NCI-H226 (cell line): ENCODE data around the gene ZCCHC24.
A peak's percentile ranks its signal among the peaks of the same experiment; 100 is the strongest.

Source experiments
- DNase-seq: peaks from one replicate; pipeline ENCODE4 v3.0.0-alpha.2; 2015

Gene ZCCHC24

GRCh38 chr10:79380946-79381721 lies 64.3 kb downstream of the ZCCHC24 start:
- no peak for DNase-seq

GRCh38 chr10:79380125-79380945 lies 65.1 kb downstream of the ZCCHC24 start:
- no peak for DNase-seq

DNA sequence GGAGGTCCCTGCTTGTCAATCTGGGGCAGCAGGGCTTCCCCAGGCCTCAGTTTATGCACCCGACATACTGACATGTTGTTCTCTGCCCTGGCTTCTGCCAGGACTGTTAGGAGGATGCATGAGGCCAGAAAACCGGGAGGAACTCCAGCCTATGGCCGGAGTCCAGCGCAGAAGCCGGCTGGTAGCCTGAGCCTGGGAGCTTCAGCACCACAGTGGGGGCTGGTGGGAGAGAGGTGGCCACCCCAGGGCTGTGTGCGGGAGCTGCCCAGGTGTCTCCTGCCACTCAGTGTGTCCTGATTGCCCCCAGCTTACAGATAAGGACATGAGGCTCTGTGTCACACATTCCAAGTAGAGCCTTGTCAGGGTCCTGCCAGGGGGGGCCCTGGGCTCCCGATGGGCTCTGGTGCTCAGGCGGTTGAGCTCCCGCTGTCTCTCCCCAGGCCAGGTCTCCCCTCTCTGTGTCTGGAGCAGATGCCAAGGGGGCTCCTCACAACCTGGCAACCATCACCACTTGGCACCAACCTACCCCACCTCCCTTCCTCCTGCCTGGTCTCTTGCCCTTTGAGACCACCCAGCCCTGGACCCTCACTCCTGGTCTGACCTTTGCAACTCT lies 65.8 kb downstream of the ZCCHC24 start:
- DNase-seq = no peak

DNA sequence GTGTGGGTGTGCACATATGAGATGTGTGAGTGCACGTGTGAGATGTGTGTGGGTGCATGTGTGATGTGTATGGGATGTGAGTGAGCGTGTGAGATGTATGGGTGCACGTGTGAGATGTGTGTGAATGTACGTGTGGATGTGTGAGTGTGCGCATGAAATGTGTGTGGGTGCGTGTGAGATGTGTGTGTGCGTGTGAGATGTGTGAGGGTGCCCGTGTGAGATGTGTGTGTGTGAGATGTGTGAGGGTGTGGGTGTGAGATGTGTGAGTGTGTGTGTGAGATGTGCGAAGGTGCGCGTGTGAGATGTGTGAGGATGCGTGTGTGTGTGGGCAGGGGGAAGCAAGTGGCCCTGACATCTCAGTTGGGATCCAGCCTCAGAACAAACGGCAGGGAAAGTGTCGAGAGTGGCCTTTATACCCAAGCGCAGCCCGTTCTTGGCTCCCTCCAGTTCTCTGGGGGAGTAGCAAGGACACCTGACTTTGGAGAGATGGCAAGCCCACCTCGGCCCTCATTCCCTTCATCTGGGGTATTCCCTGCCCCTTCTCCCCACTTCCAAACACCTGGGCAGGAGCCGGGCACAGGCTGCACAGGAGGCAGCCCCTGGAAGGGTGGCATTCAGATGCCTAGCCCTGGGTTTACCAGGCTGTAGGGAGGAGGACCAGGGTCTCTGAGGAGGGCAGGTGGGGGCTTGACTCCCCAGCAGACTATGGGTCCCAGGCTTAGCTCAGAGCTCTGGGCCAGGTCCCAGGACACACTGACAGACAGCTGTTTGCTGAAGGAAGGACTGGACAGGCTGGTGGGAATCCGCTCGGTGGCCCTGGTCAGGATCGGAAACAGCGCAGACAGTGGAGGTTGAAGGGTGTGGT lies 66.5 kb downstream of the ZCCHC24 start:
- DNase-seq = no peak

GRCh38 chr10:79378383-79378646 lies 67.1 kb downstream of the ZCCHC24 start:
- no peak for DNase-seq

- DNase-seq = no peak
These were observed 67.7 kb downstream of the ZCCHC24 start for GRCh38 chr10:79377557-79378382.

DNA sequence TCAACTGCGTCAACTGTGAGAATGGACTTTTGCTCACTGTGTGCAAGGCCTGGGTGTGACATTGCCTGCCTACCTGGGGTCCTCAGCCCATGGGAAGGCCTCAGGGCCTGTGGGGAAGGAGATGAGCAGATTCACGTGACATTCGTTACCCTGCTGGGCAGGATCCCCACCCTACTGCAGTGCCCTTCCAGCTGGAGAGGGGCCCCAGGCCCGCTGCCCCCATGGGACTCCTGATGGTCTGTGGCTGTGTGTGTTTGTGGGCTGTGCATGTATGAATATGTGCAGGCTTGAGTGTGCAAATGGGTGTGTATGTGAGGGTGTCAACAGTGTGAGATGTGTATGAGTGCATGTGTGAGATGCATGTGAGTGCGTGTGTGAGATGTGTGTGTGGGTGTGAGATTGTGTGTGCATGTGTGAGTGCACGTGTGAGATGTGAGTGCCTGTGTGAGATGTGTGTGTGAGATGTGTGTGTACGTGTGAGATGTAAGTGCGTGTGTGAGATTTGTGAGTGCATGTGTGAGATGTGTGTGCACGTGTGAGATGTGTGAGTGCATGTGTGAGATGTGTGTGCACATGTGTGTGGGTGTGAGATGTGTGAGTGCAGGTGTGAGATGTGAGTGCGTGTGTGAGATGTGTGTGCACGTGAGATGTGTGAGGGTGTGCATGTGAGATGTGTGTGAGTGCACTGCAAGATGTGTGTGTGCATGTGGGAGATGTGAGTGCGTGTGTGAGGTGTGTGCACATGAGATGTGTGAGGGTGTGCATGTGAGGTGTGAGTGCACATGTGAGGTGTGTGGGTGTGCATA lies 68.5 kb downstream of the ZCCHC24 start:
- no peak for DNase-seq

- DNase-seq = no peak
These were observed 69.3 kb downstream of the ZCCHC24 start for GRCh38 chr10:79376078-79376628.

DNA sequence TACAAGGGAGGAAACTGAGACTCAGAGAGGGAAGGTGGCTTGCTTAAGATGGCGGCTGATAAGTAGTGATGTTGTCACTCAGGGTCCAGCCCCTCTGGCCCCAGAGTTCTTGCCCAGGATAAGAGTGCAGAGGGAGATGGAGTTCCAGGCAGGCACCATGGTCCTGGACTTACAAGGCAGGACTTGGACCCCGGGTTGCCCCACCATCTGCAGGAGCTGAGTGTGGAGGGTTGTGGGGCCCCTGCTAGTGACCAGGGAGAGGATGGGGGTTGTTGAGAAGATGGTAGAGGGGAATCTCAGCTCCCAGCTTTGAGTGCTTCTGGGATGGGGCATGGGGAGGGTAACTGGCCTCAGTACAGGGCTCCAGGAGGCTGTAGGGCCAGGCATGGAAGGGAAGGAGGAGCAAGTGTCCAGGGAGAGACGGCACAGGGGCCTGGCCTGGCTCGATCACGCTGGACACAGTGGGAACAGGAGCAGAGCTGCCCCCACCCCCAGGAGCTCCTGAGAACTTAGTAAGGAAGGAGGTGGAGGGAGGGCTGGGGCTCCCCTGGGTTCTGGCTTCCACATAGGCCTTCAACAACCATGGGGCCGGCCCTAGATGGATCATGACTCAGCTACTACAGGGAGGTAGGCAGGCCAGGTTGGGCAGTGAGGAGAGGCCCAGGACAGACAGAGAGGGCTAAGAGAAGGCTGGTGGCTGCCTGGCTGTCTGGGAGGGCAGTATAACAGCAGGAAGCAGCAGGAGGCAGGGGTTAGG lies 69.9 kb downstream of the ZCCHC24 start:
- peak; percentile 59 for DNase-seq

- peak; percentile 53 for DNase-seq
These were observed 70.9 kb downstream of the ZCCHC24 start for GRCh38 chr10:79374312-79375191.

DNA sequence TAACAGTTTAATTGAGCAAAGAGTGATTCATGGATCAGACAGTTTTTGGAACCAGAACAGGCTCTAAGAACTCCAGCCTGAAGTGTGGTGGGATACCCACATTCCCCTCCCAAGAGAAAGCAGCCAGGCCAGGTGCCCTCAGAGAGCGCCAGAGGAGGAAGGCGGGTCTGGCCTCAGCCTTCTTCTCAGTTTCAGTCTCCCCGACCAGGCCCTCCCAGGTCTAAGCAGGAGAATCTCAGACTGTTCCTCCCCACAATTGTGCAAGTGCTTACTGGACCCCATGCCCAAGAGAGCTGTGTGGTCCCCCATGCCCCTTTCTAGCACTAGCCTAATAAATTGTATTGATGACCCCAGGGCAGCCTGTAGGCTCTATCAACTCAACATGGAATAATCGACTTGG lies 72.6 kb downstream of the ZCCHC24 start:
- DNase-seq = no peak

DNA sequence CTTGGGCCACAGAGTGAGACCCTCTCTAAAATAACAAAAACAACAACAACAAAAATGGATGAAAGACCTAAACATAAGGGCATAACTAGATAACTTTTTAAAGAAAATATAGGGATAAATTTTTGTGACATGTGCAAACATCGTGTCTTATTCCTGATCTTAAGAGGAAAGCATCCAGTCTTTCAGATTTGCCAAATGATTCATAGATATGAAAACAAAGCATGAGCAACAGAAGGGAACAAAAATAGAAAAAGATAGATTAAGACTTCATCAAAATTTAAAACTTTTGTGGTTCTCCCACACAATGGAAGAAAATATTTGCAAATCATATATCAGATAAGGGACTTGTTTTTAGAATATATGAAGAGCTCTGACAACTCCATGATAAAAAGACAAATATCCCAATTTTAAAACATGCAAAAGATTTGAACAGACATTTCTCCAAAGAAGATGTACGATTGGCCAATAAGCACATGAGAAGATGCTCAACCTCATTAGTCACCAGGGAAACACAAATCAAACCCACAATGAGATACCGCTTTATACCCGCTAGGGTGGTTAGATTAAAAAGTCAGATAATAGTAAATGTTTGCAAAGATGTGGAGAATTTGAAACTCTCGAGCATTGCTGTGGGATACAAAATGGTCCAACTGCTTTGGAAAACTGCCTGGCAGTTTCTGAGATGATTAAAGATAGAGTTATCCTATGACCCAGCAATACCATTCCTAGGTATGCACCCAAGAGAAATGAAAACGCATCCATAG lies 77.8 kb downstream of the ZCCHC24 start:
- DNase-seq = no peak

- no peak for DNase-seq
These were observed 83.6 kb downstream of the ZCCHC24 start for GRCh38 chr10:79361726-79362397.

GRCh38 chr10:79360499-79361342 lies 84.7 kb downstream of the ZCCHC24 start:
- no peak for DNase-seq

- no peak for DNase-seq
These were observed 85.5 kb downstream of the ZCCHC24 start for GRCh38 chr10:79359816-79360498.

- DNase-seq = no peak
These were observed 86.6 kb downstream of the ZCCHC24 start for GRCh38 chr10:79358811-79359210.
